Neural progenitor cell (in vitro differentiated cells): Measurements from ENCODE around the gene ITGAL. TPM values are rescaled to one million over a fixed set of nuclear protein-coding genes. Genes with fewer than 3 reads are reported as not detected.

ENCODE experiments used
- DNase-seq: peaks from one replicate; pipeline ENCODE4 v3.0.0-alpha.2; 2016; ENCODE audit warnings: low spot score
- H2AFZ ChIP-seq: fragments of 200-600 bp; sonication (generic); replicated peaks from 2 replicates; pipeline ENCODE4 v1.6.1; 2016; ENCODE audit warnings: antibody characterized with exemption
- H3F3A ChIP-seq: fragments of 200-600 bp; sonication (generic); 2 replicates; pipeline ENCODE4 v1.6.1; 2016; ENCODE audit warnings: antibody characterized with exemption, low read depth
- H3K27ac ChIP-seq: fragments of 200-600 bp; sonication (generic); 2 replicates; pipeline ENCODE4 v1.5.1; 2016; ENCODE audit warnings: mild to moderate bottlenecking
- H3K27me3 ChIP-seq: fragments of 200-600 bp; sonication (generic); 2 replicates; pipeline ENCODE4 v1.6.1; 2016; ENCODE audit warnings: mild to moderate bottlenecking, moderate library complexity
- H3K36me3 ChIP-seq: fragments of 200-600 bp; sonication (generic); 2 replicates; pipeline ENCODE4 v1.5.1; 2016
- H3K4me1 ChIP-seq: fragments of 200-600 bp; sonication (generic); 2 replicates; pipeline ENCODE4 v1.6.1; 2016; ENCODE audit warnings: mixed run types
- H3K4me2 ChIP-seq: fragments of 200-600 bp; sonication (generic); 2 replicates; pipeline ENCODE4 v1.6.1; 2016
- H3K4me3 ChIP-seq: fragments of 200-600 bp; sonication (generic); 2 replicates; pipeline ENCODE4 v1.5.1; 2016
- H3K79me2 ChIP-seq: fragments of 200-600 bp; sonication (generic); 2 replicates; pipeline ENCODE4 v1.6.1; 2016; ENCODE audit warnings: low read depth
- H3K9ac ChIP-seq: fragments of 200-600 bp; sonication (generic); 2 replicates; pipeline ENCODE4 v1.6.1; 2016
- H3K9me3 ChIP-seq: fragments of 200-600 bp; sonication (generic); 2 replicates; pipeline ENCODE4 v1.5.1; 2016; ENCODE audit warnings: low read depth
- H4K20me1 ChIP-seq: fragments of 200-600 bp; sonication (generic); 2 replicates; pipeline ENCODE4 v1.6.1; 2016; ENCODE audit warnings: low read depth
- H3K27ac Mint-ChIP-seq: 3 replicates; pipeline ENCODE4 v1.8.0; 2021; ENCODE audit warnings: mixed read lengths
- H3K27me3 Mint-ChIP-seq: 2 replicates; pipeline ENCODE4 v1.8.0; 2022; ENCODE audit warnings: low read depth, mild to moderate bottlenecking, inconsistent platforms, moderate library complexity, mixed read lengths; ENCODE audit not compliant: insufficient read depth
- H3K36me3 Mint-ChIP-seq: 3 replicates; pipeline ENCODE4 v1.8.0; 2021; ENCODE audit warnings: mixed read lengths
- H3K4me1 Mint-ChIP-seq: 3 replicates; pipeline ENCODE4 v1.8.0; 2021; ENCODE audit warnings: mixed read lengths
- H3K4me3 Mint-ChIP-seq: 3 replicates; pipeline ENCODE4 v1.8.0; 2021; ENCODE audit warnings: mild to moderate bottlenecking, moderate library complexity, mixed read lengths
- H3K9me3 Mint-ChIP-seq: 3 replicates; pipeline ENCODE4 v1.8.0; 2020; ENCODE audit warnings: mixed read lengths
- CTCF ChIP-seq: fragments of 200-600 bp; sonication (generic); IDR thresholded peaks from 2 replicates; pipeline ENCODE4 v1.5.1; 2017; ENCODE audit warnings: antibody characterized with exemption, mild to moderate bottlenecking
- EZH2 ChIP-seq: fragments of 200-600 bp; sonication (generic); IDR thresholded peaks from 2 replicates; pipeline ENCODE4 v1.6.1; 2017; ENCODE audit warnings: antibody characterized with exemption, mild to moderate bottlenecking, moderate library complexity
- EZH2phosphoT487 ChIP-seq: fragments of 200-600 bp; sonication (generic); IDR thresholded peaks from 2 replicates; pipeline ENCODE4 v1.6.1; 2017; ENCODE audit warnings: antibody characterized with exemption
- total RNA-seq: library from RNA; depleted of rRNA; stranded (reverse); fragments of >200 nt; gene quantifications from 2 replicates; pipeline ENCODE4 v1.2.3, GENCODE V29; 2015; ENCODE audit warnings: low replicate concordance

Gene ITGAL
- total RNA-seq, 1 donor from 2014 or later = not detected

- no peaks in the 10 kb centered on the region for H3K4me1 ChIP-seq
These were observed 46.0 kb downstream of the ITGAL start for GRCh38 chr16:30518552-30518951.

GRCh38 chr16:30519120-30520049 is 46.8 kb downstream of the ITGAL start:
- Histone ChIP-seq H3K36me3 (no peaks in the 10 kb centered on the region), H3K9ac (no peak overlapping the region), H3K4me3 (no peak overlapping the region), H3F3A (no peaks in the 10 kb centered on the region), H3K79me2 (no peaks in the 10 kb centered on the region), H3K4me2 (no peak overlapping the region), H4K20me1 (peaks cover 1% of the 10 kb centered on the region), H2AFZ (no peak overlapping the region), H3K27me3 (no peaks in the 10 kb centered on the region), H3K27ac (no peak overlapping the region), H3K9me3 (no peaks in the 10 kb centered on the region), H3K4me1 (no peaks in the 10 kb centered on the region)
- Mint-ChIP-seq H3K27ac (peak overlapping the region; percentile 3), H3K4me1 (no peaks in the 10 kb centered on the region), H3K36me3 (no peaks in the 10 kb centered on the region), H3K4me3 (peak overlapping the region; percentile 12), H3K27me3 (peaks cover 4% of the 10 kb centered on the region), H3K9me3 (no peaks in the 10 kb centered on the region)
- TF ChIP-seq EZH2phosphoT487 (no peak), CTCF (no peak), EZH2 (no peak)
- no peak for DNase-seq

More at GRCh38 chr16:30518552-30518951, 46.0 kb downstream of the ITGAL start:
- TF ChIP-seq CTCF (no peak), EZH2 (no peak), EZH2phosphoT487 (no peak)
- no peaks in the 10 kb centered on the region for H3F3A ChIP-seq
- Mint-ChIP-seq H3K4me3 (no peak overlapping the region), H3K27me3 (peaks cover 4% of the 10 kb centered on the region), H3K27ac (no peak overlapping the region), H3K9me3 (no peaks in the 10 kb centered on the region), H3K4me1 (no peaks in the 10 kb centered on the region), H3K36me3 (no peaks in the 10 kb centered on the region)
- no peak overlapping the region for H3K4me3 ChIP-seq
- H3K27me3 ChIP-seq = no peaks in the 10 kb centered on the region
- no peaks in the 10 kb centered on the region for H3K79me2 ChIP-seq
- H3K36me3 ChIP-seq = no peaks in the 10 kb centered on the region
- H3K4me2 ChIP-seq = no peak overlapping the region
- DNase-seq = no peak
- no peak overlapping the region for H2AFZ ChIP-seq
- no peaks in the 10 kb centered on the region for H3K9me3 ChIP-seq
- H3K27ac ChIP-seq = no peak overlapping the region
- H3K9ac ChIP-seq = no peak overlapping the region
- no peaks in the 10 kb centered on the region for H4K20me1 ChIP-seq

- Histone ChIP-seq H3F3A (peaks cover 10% of the 10 kb centered on the region), H3K4me1 (no peaks in the 10 kb centered on the region), H3K4me2 (no peak overlapping the region), H3K27ac (no peak overlapping the region), H4K20me1 (peaks cover 8% of the 10 kb centered on the region), H2AFZ (no peak overlapping the region), H3K36me3 (no peaks in the 10 kb centered on the region), H3K9ac (no peak overlapping the region), H3K9me3 (no peaks in the 10 kb centered on the region), H3K27me3 (no peaks in the 10 kb centered on the region), H3K4me3 (no peak overlapping the region), H3K79me2 (no peaks in the 10 kb centered on the region)
- TF ChIP-seq CTCF = no peak
- DNase-seq = no peak
- Mint-ChIP-seq H3K27me3 (peaks cover 12% of the 10 kb centered on the region), H3K9me3 (no peaks in the 10 kb centered on the region), H3K4me1 (peaks cover 5% of the 10 kb centered on the region), H3K27ac (no peak overlapping the region), H3K4me3 (no peak overlapping the region), H3K36me3 (peaks cover 2% of the 10 kb centered on the region)
These were observed 48.9 kb downstream of the ITGAL start for GRCh38 chr16:30521476-30521872.
